ENCODE results near the gene PPP1R3C.

Gene PPP1R3C

DNA sequence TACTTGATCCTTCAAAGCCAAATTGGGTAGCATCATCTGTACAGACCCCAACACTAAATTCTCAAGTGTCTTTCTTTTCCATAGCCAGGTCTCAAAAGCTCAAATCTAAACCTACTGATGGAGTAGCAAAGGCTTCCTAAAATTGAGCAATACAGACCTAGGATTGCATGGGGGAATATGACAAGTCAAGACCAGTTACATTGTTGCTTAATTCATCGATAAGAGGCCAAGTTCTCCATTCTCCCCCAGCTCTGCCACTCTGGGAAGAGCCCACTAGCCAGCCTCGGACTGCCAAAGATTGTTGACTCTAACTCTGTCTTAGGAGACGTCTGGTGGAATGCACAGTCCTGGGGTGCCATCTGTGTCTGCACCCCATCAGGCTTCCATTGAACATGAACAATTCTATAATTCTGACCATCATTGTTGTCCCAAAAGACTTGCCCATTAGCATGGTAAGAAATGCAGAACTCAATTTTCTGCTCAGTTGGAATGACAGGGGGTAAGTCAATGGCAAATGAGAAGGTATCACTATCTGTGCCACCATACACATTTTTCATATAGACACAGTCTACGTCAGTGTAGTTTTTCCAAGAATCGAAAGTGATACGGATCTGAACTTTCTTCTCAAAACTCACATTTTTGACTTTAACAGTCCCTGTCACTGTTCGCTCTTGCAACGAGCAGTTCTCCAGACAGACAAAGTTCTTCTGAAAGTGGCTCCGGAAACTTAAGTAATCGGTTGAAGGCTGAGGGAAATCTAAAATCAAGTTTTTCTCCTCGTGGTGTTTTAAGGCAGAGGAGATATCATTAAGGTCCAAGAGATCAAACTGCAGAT lies 2.9 kb downstream of the PPP1R3C start:
- no peak for DNase-seq (ENCODE audit: low read depth, low spot score)

DNA sequence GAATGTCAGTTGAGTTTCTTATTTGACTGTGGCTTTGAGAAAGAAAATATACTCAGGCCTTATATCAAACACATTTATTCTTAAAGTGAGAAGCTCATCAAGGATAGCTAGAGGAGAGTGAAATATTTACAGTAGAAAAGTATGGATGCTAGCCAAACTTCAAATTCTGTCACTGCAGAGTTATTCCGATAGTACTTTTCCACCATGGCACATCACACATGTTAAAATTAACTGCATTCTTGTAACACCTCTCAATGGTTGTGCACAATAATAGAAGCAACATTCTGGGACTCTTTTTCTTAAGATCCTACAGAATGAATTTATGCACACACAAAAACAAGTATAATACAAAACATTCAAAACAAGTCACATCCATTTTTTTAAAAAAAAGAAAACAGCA lies 4.5 kb downstream of the PPP1R3C start:
- DNase-seq (ENCODE audit: low read depth, low spot score): no peak

DNA sequence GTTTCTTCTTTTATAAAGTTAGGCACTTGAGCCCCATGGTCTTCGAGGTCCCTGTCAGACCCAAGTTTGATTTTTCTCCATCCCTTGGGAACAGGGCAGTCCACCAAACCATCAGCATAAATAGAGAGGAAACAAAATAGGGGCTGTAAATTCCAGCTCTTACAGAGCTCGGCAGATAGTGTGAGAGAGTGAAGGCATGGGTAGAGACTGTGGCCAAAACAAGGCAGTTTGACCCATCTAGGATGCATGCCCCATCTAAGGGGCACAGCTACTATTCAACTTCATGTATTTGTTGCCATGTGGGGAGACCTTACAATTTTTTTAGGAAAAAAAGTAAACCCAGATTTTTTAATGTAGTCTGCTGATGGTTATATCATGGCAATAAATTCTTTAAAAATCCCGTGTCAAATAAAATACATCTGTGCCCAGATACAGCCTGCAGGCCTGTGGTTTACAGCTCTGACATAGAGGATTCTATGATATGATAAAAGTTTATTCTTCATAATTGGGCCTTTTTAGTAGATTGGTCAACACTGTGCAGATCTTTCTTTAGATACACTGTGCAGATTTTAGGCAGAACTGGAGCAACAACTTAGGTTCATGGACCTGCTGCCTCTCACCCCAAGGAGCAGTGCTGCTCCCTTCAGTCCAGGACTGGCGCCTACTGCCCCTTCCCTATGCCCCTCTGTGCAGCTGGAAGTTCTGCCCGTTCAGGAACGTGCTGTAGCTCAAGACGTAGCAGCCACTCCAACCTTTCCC lies 5.3 kb downstream of the PPP1R3C start:
- no peak for DNase-seq (ENCODE audit: low read depth, low spot score)

DNA sequence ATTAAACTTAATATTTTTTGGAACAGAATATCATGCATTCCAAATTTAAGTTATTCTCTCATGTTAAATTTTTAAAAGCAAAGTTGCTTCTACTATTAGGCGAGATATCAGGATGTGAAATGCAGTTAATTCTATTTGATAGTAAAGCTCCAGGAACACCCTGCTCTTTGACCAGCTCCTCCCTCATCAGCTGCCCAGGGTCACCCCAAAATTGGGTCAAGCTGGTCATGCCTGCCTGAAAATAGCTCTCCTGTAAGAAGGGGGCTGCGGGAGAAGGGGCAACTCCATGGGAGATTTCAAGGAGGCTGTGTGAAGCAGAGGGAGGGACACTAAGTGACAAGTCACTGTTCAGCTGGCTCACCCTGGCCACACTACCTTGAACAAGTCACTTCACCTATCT lies 5.9 kb downstream of the PPP1R3C start:
- no peak for DNase-seq (ENCODE audit: low read depth, low spot score)

DNA sequence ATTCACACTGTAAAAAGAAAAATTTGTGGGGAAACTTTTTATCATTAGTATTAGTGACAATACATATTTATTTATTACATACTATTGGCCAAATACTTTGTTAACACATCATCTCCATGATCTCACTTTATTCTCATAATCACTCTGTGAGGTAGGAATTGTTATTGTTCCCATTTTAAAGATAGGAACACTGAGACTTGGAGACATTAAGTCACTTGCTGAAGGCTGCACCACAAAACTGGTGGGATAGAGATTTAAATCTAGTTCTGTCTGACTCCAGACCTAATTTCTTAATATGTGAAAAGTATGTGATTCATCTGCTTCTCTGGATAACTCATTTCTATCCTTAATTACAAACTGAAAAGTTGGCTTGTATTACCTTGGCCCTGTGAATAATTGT lies 8.2 kb downstream of the PPP1R3C start:
- DNase-seq (ENCODE audit: low read depth, low spot score): no peak

DNA sequence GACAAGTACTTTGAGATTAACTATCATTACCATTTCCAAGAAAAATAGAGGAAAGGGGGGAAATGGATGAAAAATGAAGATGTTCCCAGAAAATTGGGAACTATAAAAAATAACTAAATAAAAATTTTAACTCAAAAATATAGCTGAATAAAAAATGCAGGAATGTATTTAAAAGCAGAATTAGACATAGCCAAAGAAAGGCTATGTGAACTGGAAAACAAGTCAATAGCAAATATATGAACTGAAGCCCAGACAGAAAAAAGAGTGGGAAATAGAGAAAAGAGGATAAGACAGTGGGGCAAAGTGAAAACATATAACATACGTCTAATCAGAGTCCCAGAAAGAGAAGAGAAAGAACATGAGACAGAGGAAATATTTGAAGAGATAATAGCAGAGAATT lies 10.3 kb downstream of the PPP1R3C start:
- DNase-seq (ENCODE audit: low read depth, low spot score): no peak

DNA sequence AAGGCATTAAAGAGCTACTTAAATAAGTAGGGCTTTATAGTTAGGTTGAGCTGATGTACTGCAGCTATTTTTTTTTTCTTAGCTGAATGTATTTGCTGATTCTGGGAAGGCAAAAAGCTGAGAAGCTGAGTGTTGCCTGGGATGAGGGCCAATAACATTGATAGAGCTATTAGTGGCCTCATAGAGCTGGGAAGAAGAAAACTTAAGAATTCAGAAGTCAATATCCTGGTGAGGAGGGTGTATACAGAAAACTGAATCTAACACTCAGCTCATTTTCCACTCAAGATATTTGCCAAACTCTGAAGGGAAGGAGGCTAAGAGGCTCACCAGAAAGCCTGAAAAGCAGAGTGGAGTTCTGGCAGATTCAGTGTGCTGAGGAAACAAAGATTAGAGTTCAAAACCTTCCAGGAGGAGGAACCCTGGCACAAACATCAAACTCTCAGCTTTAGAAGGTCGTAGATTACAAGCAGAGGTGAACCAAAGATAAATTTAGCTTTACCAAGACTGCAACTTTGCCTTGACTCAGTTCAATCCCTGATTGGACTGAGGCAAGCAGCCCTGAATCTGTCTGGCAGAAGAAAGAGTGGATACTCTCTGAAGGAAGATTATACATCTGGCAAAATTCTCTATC lies 11.3 kb downstream of the PPP1R3C start:
- DNase-seq (ENCODE audit: low read depth, low spot score): no peak

DNA sequence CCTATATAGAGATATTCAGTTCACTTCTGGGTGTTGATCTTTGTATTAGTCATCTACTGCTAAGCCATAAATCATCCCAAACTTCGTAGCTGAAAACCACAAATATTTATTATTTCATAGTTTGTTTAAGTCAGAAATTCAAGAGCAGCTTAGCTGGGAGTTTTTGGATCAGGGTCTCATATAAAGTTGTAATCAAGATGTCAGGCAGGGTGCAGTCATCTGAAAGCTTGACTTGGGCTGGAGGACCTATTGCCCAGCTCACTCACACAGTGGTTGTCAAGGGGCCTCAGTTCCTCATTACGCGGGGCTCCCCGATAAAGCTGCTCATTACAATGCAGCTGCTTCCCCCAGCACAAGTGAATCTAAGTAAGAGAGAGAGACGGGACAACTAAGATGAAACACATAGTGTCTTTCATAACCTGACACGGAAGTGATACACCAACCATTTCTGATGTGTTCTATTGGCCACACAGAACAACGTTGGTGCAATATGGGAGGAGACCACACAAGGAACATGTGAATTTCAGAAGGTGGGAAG lies 15.7 kb downstream of the PPP1R3C start:
- DNase-seq (ENCODE audit: low read depth, low spot score): peak; percentile 64

DNA sequence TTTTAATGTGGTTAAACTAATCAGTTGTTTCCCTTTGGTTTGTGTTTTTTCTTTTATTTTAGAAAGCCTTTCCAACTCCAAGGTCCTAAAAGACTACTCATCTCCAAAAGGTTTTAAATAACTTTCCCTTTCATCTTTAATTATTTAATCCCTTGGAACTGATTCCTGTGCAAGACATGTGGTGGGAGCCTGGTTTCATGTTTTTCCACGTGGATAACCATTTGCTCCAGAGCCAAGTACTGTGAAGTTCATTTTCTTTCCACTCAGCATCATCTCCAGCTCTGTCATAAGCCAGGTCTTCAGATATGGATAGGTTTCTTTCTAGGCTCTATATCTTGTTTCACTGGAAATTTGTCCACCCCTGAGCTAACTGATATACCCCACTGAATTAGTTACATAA lies 16.7 kb downstream of the PPP1R3C start:
- peak; percentile 66 for DNase-seq (ENCODE audit: low read depth, low spot score)

DNA sequence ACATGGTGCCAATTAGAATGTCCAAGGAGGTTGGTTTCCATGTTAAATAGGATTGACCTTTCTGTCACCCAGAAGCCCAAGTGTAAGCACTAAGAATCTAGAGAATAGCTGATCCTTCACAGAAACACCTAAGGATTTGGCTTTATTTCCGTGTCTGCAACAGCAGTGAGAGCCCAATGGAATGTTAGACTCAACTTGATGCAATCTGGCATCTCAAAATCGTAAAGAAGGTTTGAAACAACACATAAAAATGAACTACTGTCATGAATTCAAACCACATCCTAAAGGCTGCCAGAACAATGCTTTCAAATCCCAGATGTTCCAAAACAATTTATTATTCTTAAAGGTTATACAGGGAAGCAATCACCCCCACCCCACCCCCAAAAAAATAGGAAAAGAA lies 18.6 kb downstream of the PPP1R3C start:
- peak; percentile 69 for DNase-seq (ENCODE audit: low read depth, low spot score)

DNA sequence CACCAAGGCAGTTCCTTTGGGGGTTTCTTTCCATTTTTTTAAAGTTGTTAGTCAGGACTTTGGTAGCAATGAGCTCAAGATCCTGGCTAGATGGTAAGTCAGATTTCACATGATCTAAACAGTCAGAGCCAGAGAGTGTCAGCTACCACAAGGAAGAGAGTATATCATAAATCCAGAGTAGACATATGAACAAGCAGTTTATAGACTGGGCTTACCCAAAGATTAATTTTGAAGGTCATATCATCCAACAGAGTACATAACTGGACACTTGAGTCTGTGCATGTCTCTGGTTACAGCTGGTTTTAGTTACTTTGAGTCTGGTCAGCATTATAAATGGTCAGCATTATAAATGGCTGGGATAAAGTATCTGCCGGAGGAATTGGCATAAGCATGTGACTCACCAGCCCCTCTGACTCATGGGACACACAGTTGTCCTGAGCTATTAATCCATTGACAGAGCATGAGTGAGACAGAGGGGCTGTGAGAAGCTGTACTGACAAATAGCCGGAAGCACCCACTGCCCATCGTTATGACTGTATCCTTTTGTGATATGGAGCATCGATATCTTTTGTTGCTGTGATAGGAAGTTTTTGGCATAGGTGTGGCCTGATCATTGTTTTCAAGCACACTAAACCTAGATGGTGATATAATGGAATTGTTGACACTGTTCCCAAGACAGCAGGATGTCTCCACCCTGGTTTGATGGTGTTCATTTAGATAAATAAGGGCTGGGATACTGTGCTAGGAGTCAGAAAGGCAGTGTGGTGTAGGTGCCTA lies 19.3 kb downstream of the PPP1R3C start:
- DNase-seq (ENCODE audit: low read depth, low spot score): peak; percentile 82

DNA sequence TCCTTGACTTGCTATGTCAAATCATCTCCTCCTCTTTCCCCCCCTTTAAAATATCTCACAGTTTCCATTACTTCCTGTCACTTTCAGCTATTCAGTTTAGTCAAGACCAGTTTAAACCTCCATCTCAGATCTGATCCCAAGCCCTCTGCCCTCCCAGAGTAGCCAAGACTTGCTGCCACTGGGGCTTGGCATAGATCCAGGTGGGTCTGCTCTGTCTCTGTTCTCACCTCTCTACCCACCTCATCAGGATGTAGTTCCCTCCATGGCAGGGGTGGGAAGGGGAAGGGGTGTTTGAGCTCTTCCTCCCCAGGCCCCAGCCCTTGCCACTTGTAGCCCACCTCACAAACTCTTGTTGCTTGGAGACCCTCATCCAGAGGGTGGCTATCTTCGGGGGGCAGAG lies 22.0 kb downstream of the PPP1R3C start:
- DNase-seq (ENCODE audit: low read depth, low spot score): no peak

DNA sequence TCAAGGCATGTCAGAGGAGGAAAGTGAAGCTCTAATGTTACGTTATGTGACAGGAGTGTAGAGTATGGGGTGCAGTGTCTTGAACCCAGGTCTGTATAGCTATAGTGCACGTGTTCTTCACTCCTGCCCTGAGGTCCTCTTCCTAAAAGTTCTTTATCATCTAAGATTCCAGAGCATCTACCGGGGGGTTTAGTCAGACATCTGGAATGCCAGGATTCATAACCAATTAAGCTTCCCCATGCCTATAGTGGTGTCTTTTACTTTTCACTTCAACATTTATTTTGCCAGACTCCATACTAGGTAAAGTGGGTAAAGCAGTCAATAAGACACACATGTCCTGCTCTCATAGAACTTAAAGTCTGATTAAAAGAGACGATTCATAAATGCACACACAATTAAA lies 22.4 kb downstream of the PPP1R3C start:
- DNase-seq (ENCODE audit: low read depth, low spot score): peak; percentile 25

DNA sequence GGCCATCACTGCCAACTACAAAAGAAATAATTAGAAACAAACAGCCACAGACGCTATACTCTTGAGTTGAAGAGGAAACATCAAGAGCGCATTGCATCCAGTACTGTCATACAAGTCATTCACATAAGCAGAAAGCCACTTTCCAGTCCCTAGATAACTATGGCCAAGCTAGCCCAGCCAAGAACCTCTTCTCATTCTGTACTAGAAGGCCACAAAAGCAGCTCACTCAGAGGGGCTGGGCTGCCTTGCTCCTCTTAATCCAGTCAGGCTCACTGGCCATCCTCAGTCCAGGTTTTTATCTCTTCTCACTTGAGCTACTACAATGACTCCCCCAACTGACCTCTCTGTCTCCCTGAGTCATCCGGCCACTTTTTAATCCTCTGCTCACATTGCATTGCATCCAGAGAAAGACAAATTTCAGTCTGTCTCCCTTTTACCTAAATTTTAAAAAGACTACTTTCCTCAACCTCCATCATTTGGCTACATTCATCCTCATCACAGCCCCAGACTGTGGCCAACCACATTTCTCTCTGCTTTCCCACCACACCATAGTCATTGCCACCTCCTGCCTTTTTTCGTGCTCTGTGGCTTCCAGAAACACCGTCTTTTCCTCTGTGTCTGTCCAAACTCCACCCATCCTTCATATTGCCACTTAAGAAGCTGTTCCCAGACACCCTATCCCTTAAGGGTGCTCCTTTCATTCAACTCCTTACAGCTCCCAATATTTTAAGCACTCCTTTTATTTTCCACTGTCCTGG lies 25.0 kb downstream of the PPP1R3C start:
- DNase-seq (ENCODE audit: low read depth, low spot score): peak; percentile 40

DNA sequence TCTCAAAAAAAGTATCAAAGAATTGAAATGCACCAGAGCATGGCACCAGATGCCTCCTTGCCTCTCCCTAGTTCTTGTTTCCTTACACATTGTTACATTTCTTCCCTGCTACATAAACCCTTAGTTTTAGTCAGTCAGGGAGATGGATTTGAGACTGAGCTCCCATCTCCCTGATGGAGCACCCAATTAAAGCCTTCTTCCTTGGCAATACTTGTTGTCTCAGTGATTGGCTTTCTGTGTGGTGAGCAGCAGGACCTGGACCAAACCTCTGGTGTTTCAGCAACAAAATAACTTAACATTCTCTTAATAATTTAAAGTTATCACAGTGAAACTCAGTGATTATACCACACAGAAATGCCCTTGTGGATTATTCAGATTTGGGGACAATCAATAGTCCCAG lies 26.9 kb downstream of the PPP1R3C start:
- DNase-seq (ENCODE audit: low read depth, low spot score): no peak

DNA sequence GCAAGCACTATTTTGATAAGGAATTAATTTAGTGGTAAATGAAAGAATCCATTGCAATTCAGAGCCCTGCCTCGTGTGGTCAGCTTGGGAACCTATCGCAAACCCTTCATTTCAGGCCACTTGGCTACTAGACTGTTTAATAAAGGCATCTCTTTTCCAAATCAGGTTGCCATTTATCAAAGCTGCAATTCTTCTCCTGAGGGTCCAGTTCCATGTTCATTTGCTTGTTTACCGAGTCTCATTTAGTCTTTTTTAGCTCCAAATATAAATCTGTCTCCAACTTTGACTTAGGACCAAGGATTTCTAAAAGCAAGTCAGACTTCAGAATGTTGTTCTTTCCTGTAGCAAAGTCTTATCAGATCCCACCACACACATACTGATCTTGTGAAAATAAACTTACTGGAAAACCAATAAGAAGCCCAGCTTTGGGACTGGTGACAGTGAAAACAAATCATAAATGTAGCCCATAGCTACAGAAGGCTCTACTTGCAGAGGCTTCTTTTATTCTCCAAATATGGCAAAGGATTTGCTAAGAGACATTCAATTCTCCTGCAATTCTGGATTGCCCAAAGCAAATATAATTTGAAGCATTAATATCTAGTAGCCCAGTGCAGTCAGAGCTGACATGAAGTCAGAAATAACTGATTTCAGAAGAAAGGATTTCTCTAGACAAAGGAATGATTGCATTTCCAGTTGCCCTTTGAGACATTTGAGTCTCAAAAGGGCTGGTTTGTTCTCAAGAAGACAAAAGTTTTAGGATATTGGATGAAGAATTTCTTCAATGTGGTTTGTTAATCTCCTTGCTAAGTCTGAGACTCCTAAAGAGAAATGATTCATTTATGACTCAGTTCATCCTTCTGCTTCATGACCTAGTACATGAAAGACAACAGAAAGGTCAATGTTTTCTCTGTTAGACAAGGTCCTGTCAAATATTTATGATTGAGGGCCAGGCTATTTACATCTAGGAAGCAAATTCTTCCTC lies 28.0 kb downstream of the PPP1R3C start:
- peak; percentile 77 for DNase-seq (ENCODE audit: low read depth, low spot score)

DNA sequence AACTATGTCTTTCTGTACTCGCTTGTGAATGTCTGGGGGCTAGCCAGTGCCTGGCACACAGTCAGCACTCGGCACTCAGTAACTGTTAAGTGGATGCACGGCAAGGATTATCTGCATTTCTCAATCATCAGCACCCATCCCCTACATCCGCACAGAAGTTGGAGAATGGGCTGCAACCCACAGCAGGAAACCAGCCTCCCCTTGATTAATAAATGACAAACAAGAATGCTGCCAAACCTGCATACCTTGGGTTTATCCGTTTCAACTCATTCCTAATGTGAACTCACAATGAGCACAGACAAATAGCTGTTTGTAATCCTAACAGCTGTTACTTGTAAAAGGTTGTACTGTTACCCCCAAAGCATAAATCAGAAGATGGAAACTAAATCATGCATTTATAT lies 28.9 kb downstream of the PPP1R3C start:
- peak; percentile 91 for DNase-seq (ENCODE audit: low read depth, low spot score)

DNA sequence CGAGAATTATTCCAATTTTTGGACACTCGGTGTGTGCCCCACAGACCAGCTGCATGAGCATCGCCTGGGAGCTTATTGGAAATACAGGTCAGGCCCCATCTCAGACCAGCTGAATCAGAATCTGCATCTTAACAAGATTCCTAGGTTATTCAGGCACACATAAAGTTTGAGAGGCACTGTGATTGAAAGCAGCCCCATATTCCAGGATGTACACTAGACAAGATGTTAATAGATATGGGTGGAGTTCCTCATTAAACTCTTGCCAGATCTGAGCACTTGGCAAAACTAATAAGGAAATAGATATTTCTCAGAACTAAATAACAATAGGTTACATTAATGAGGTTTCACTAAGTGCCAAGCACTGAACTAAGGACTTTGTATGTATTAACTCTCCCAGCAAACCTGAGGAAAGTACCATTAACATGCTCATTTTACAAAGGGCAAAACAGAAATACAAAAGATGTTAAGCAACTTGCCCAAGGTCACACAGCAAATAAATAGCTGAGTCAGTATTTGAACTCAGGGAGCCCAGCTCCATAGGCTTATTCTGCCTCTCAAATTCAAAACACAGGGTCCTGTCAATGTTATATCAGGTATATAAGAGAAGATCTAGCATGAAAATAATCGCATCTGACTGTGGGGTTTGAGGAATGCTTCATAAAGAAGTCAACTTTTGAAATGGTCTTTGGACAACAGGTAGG lies 29.9 kb downstream of the PPP1R3C start:
- DNase-seq (ENCODE audit: low read depth, low spot score): no peak

DNA sequence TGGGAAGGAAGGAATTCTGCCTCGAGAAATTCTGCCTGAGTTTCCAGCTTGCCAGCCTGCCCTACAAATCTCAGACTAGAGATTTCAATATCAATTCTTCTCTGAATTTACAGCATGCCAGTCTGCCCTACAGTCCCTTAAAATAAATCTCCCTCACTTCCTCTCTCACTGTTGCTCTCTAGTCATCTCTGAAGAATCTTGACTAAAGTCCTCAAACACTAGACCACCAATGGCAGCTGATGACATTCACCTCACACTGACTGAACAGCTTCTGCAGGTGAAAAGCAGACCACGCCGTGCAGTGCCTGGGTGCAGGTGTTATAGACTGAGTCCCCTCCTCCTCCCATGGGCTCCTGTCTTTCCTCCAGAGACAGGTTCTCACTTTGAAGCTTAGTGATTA lies 30.4 kb downstream of the PPP1R3C start:
- no peak for DNase-seq (ENCODE audit: low read depth, low spot score)
